ENCODE data around the gene NOC4L. TPM values are rescaled to one million over a fixed set of nuclear protein-coding genes. Genes with fewer than 3 reads are reported as not detected.

Gene NOC4L
- total and polyA plus RNA-seq, 2 of the 4 experiments (the other 2 are of a cell fraction): 5.2 to 13.4 TPM

DNA sequence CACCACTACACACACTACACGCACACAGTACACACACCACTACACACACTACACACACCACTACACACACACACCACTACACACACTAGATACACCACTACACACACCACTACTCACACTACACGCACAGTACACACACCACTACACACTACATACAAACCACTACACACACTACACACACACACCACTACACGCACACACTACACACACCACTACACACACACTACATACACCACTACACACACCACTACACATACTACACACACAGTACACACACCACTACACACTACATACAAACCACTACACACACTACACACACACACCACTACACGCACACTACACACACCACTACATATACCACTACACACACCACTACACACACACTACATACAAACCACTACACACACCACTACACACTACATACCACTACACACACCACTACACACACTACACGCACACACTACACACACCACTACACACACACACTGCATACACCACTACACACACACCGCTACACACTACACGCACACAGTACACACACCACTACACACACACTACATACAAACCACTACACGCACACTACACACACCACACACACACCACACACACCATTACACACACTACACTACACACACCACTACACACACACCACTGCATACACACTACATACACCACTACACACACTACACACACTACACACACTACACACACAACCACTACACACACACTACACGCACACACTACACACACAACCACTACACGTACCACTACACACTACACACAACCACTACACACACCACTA is 11.7 kb downstream of the NOC4L start:
- peaks cover 16% of the 10 kb centered on the region; the same call in 1 of the 2 replicates for H3K9me1 ChIP-seq (ENCODE audit: insufficient read depth, low read length)
- H4K20me1 ChIP-seq (ENCODE audit: insufficient read depth, low read length): peaks cover 18% of the 10 kb centered on the region
- H3K36me3 ChIP-seq (ENCODE audit: control insufficient read depth, insufficient read depth, low read length): peaks cover 18% of the 10 kb centered on the region
- ChIA-PET CTCF (no interaction called here), POLR2A (ENCODE audit: unreplicated experiment) (no interaction called here)
- DNase-seq (no peak), ATAC-seq (ENCODE audit: low read depth) (no peak)
- H4K5ac ChIP-seq (ENCODE audit: low read depth, low read length): no peak overlapping the region
- H3K9ac ChIP-seq (ENCODE audit: low read depth, low read length): no peak overlapping the region
- peak overlapping the region; percentile 16; the same call in 1 of the 2 replicates for H2AK5ac ChIP-seq (ENCODE audit: low read depth, low read length)
- no peak overlapping the region for H2BK20ac ChIP-seq (ENCODE audit: low read depth, low read length)
- no peak overlapping the region for H3K56ac ChIP-seq (ENCODE audit: extremely low read depth, insufficient read depth, low read length)
- no peak overlapping the region for H3K4me2 ChIP-seq (ENCODE audit: low read depth, low read length)
- H3K4me3 ChIP-seq (ENCODE audit: insufficient read depth, low read depth, low read length): no peak overlapping the region
- H4K8ac ChIP-seq (ENCODE audit: low read depth in 2 of 2, low read length in 2 of 2): no peak overlapping the region
- no peak overlapping the region for H4K91ac ChIP-seq (ENCODE audit: insufficient read depth, low read depth, low read length)
- H3K9me3 ChIP-seq (ENCODE audit: control insufficient read depth, insufficient read depth, low read length): no peaks in the 10 kb centered on the region
- no peak overlapping the region for H3K18ac ChIP-seq (ENCODE audit: low read depth, low read length)
- no peaks in the 10 kb centered on the region for H3K4me1 ChIP-seq (ENCODE audit: control insufficient read depth, insufficient read depth, low read length)
- no peaks in the 10 kb centered on the region for H3K79me1 ChIP-seq (ENCODE audit: low read depth in 1 of 2, low read length in 2 of 2)
- no peak overlapping the region for H2AK9ac ChIP-seq (replicated peaks; ENCODE audit: low read depth, low read length, poor library complexity)
- peak overlapping the region; percentile 95 for H2BK5ac ChIP-seq (ENCODE audit: low read depth, low read length, poor library complexity, severe bottlenecking)
- H3K23ac ChIP-seq (ENCODE audit: low read depth, low read length): no peak overlapping the region
- intact Hi-C loops (cut with micrococcal nuclease) (loop anchor here (2.0 kb wide), 1 partner anchor 259 kb away; no protein-coding TSS in a partner anchor), in situ Hi-C loops (cut with MboI; ENCODE audit: low sequenced_read_pairs) (no loop called here), dilution Hi-C loops (cut with HindIII; ENCODE audit: low sequenced_read_pairs, unreplicated experiment) (no loop called here)
- H3K4ac ChIP-seq (ENCODE audit: low read depth, low read length): no peak overlapping the region
- 96% methylated on average over 5 of the region's 10 CpGs; no CpG with 5 or more reads in 1 of the 2 experiments for WGBS, 2 experiments (ENCODE audit: extremely low coverage in 2 of 2, insufficient read length in 1 of 2)
- BruUV-seq (replicated peaks): no TSS peak
- H2BK120ac ChIP-seq (ENCODE audit: low read depth, low read length): no peak overlapping the region
- H3K27me3 ChIP-seq (ENCODE audit: control insufficient read depth, insufficient read depth, low read length): no peaks in the 10 kb centered on the region; the same call in 1 of the 2 replicates
- H2BK15ac ChIP-seq (ENCODE audit: low read depth, low read length): no peak overlapping the region
- no peak overlapping the region for H2AFZ ChIP-seq (replicated peaks; ENCODE audit: low read length, poor library complexity)
- no peak overlapping the region for H3K14ac ChIP-seq (replicated peaks; ENCODE audit: low read depth, low read length)
- H3K27ac ChIP-seq (ENCODE audit: insufficient read depth, low read length): no peak overlapping the region
- TF ChIP-seq ELK1 (IDR thresholded peaks at IDR 0.05; ENCODE audit: borderline replicate concordance, low read depth, low read length): no peak
- no peak for TF ChIP-seq SMC3 (IDR thresholded peaks at IDR 0.05; ENCODE audit: low read depth, low read length)
- TF ChIP-seq RAD21 (IDR thresholded peaks at IDR 0.05; ENCODE audit: low read length): no peak
- TF ChIP-seq FOS (IDR thresholded peaks at IDR 0.05; ENCODE audit: low read depth, low read length): no peak
- no peak for TF ChIP-seq BHLHE40 (IDR thresholded peaks at IDR 0.05; ENCODE audit: low read depth, low read length)
- TF ChIP-seq CEBPB (IDR thresholded peaks at IDR 0.05; ENCODE audit: low read depth, low read length): no peak
- TF ChIP-seq CHD1 (IDR thresholded peaks at IDR 0.05; ENCODE audit: low read depth, low read length): no peak
- no peak for TF ChIP-seq MAFK (IDR thresholded peaks at IDR 0.05; ENCODE audit: low read depth, low read length)
- TF ChIP-seq NFE2L2 (IDR thresholded peaks at IDR 0.05; ENCODE audit: low read depth, low read length): no peak
- no peak for TF ChIP-seq MXI1 (IDR thresholded peaks at IDR 0.05; ENCODE audit: borderline replicate concordance, low read depth, low read length)
- no peak for TF ChIP-seq RCOR1 (IDR thresholded peaks at IDR 0.05; ENCODE audit: insufficient replicate concordance, low read length)
- TF ChIP-seq USF2 (IDR thresholded peaks at IDR 0.05; ENCODE audit: low read depth, low read length): no peak
- TF ChIP-seq, protein P1, sequence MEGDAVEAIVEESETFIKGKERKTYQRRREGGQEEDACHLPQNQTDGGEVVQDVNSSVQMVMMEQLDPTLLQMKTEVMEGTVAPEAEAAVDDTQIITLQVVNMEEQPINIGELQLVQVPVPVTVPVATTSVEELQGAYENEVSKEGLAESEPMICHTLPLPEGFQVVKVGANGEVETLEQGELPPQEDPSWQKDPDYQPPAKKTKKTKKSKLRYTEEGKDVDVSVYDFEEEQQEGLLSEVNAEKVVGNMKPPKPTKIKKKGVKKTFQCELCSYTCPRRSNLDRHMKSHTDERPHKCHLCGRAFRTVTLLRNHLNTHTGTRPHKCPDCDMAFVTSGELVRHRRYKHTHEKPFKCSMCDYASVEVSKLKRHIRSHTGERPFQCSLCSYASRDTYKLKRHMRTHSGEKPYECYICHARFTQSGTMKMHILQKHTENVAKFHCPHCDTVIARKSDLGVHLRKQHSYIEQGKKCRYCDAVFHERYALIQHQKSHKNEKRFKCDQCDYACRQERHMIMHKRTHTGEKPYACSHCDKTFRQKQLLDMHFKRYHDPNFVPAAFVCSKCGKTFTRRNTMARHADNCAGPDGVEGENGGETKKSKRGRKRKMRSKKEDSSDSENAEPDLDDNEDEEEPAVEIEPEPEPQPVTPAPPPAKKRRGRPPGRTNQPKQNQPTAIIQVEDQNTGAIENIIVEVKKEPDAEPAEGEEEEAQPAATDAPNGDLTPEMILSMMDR (conservative IDR thresholded peaks at IDR 0.05; ENCODE audit: low read depth, low read length): no peak
- no peak for TF ChIP-seq MAZ (IDR thresholded peaks at IDR 0.05; ENCODE audit: borderline replicate concordance, low read depth, low read length)
